ENCODE measurements around the gene MED15. TPM values are rescaled to one million over a fixed set of nuclear protein-coding genes. Genes with fewer than 3 reads are reported as not detected.

Gene MED15
- total and polyA plus RNA-seq, 4 donors, result 57.8 to 123 (median 69.1) TPM

DNA sequence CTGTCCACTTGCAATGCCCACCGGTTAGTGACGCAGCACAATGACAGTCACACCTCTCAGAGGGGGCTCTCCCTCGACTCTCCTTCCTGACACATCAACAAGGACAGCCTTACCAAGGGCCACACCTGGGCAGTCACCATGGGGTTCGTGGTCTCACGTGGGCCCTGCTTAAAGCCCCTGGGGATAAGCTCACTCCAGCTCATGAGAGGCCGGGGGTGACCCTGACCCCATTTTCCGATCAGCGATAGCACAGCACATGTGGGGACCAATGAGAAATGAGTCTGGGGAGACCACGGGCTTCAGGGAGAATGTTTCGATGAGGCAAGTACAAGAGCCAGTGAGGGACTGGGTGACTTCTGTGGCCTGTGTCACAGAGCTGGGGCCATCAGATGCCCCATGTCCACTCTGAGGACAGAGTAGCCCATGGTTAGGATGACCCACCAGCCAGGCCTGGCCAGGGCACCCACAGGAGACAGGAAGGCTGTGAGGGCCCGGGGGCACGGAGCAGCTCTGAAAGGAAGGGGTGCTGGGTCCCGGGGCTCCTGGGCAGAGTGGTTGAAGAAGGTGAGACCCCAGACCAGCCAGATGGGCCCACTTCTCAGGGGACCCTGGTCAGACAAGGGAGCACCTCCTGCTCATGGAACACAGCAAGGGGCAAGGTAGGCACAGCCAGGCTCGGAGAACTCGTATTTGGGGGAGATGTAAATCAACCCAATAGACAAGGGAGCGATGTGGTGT lies 128.8 kb downstream of the MED15 start:
- H3K27ac ChIP-seq (ENCODE audit: low read depth in 1 of 2, low read length in 1 of 2), result no peak overlapping the region
- ATAC-seq (ENCODE audit: insufficient read depth, low FRiP score) (no peak), DNase-seq (peak in 1 of 3 donors; percentile 6)
- peaks cover 0 to 5% (median 0%) of the 10 kb centered on the region in 5 donors for H3K4me1 ChIP-seq (ENCODE audit: control insufficient read depth in 5 of 5, insufficient read depth in 5 of 5, low read length in 5 of 5)
- TF ChIP-seq, protein P1, sequence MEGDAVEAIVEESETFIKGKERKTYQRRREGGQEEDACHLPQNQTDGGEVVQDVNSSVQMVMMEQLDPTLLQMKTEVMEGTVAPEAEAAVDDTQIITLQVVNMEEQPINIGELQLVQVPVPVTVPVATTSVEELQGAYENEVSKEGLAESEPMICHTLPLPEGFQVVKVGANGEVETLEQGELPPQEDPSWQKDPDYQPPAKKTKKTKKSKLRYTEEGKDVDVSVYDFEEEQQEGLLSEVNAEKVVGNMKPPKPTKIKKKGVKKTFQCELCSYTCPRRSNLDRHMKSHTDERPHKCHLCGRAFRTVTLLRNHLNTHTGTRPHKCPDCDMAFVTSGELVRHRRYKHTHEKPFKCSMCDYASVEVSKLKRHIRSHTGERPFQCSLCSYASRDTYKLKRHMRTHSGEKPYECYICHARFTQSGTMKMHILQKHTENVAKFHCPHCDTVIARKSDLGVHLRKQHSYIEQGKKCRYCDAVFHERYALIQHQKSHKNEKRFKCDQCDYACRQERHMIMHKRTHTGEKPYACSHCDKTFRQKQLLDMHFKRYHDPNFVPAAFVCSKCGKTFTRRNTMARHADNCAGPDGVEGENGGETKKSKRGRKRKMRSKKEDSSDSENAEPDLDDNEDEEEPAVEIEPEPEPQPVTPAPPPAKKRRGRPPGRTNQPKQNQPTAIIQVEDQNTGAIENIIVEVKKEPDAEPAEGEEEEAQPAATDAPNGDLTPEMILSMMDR (IDR thresholded peaks at IDR 0.05; ENCODE audit: control extremely low read depth, extremely low read depth), result no peak
- H3K9me3 ChIP-seq (ENCODE audit: control insufficient read depth in 4 of 4, insufficient read depth in 3 of 4, low read length in 3 of 4), result no peaks in the 10 kb centered on the region
- no peak overlapping the region for H3K9ac ChIP-seq (ENCODE audit: insufficient read depth in 1 of 2, low read length in 2 of 2)
- no peak overlapping the region for H3K4me3 ChIP-seq
- no peaks in the 10 kb centered on the region for H3K36me3 ChIP-seq (ENCODE audit: control insufficient read depth in 4 of 4, insufficient read depth in 4 of 4, low read length in 4 of 4)
- H3K27me3 ChIP-seq (ENCODE audit: control insufficient read depth in 3 of 3, insufficient read depth in 3 of 3, low read length in 2 of 3), result no peaks in the 10 kb centered on the region
- WGBS, 2 donors, result 88 to 91% methylated on average over 16 of the region's 16 CpGs

DNA sequence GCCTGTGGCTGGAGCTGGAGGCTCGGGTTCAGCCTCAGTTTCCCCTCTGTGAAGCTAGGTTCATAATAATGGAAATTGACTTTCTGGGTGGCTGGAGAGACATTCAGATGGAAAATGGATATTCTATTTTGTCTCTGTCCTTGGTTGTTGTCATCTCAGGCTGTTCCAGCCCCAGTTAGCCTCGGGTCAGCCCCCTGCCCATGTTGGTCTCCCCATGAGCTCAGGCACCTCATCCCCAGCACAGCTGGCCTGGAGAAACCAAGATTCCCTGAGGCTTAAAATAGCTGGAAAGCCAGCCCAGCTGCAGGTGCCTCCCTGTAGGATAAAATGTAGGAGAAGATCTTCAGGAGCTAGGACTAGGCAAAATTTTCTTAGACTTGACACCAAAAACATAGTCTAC lies 129.5 kb downstream of the MED15 start:
- Histone ChIP-seq H3K4me3 (no peak overlapping the region), H3K36me3 (ENCODE audit: control insufficient read depth in 4 of 4, insufficient read depth in 4 of 4, low read length in 4 of 4) (no peaks in the 10 kb centered on the region), H3K4me1 (ENCODE audit: control insufficient read depth in 5 of 5, insufficient read depth in 5 of 5, low read length in 5 of 5) (peaks cover 0 to 5% (median 0%) of the 10 kb centered on the region in 5 donors), H3K27ac (ENCODE audit: low read depth in 1 of 2, low read length in 1 of 2) (no peak overlapping the region), H3K27me3 (ENCODE audit: control insufficient read depth in 3 of 3, insufficient read depth in 3 of 3, low read length in 2 of 3) (no peaks in the 10 kb centered on the region), H3K9me3 (ENCODE audit: control insufficient read depth in 4 of 4, insufficient read depth in 3 of 4, low read length in 3 of 4) (no peaks in the 10 kb centered on the region), H3K9ac (ENCODE audit: insufficient read depth in 1 of 2, low read length in 2 of 2) (no peak overlapping the region)
- ATAC-seq (ENCODE audit: insufficient read depth, low FRiP score) (no peak), DNase-seq (peak in 1 of 3 donors; percentile 1)
- TF ChIP-seq, protein P1 (IDR thresholded peaks at IDR 0.05; ENCODE audit: control extremely low read depth, extremely low read depth), result no peak
- WGBS, 2 donors, result 86 to 91% methylated on average over 2 of the region's 2 CpGs

Small RNAs within 50 kb of the gene (small RNA-seq; reads per million reads assigned to genes)
- gene IGLL4P (ENCODE audit: low replicate concordance), result not detected
- gene RF00019 (ENCODE audit: low replicate concordance), result not detected
- not detected for gene RN7SL812P (ENCODE audit: low replicate concordance)
- gene RNY1P9 (ENCODE audit: low replicate concordance), result 0.77 reads per million, percentile 75 among the genes with 10 or more reads in this experiment

Other genes with a start within 250 kb of the MED15 start
- 1 to 10 TPM; 2.6 to 7.8 TPM for gene RTN4R, start 239.3 kb upstream of the MED15 start, total RNA-seq
- 1 to 10 TPM; 3.0 to 5.6 TPM for gene RTN4R, start 239.3 kb upstream of the MED15 start, polyA plus RNA-seq
- 10 to 100 TPM; 38.7 to 42.8 TPM for gene DGCR6L, start 187.6 kb upstream of the MED15 start, total RNA-seq
- 10 to 100 TPM; 42.3 to 86.0 TPM for gene DGCR6L, start 187.6 kb upstream of the MED15 start, polyA plus RNA-seq
- gene ZNF74, start 113.5 kb upstream of the MED15 start, total RNA-seq, result 10 to 100 TPM; 12.0 to 17.6 TPM
- gene ZNF74, start 113.5 kb upstream of the MED15 start, polyA plus RNA-seq, result 1 to 10 TPM; 4.1 to 5.2 TPM
- gene SCARF2, start 69.8 kb upstream of the MED15 start, total RNA-seq, result 10 to 100 TPM; 13.1 to 32.9 TPM
- 10 to 100 TPM in 1 of 2 donors, 1 to 10 TPM in 1; 4.7 to 19.6 TPM for gene SCARF2, start 69.8 kb upstream of the MED15 start, polyA plus RNA-seq
- gene KLHL22, start 11.8 kb upstream of the MED15 start, total RNA-seq, result 10 to 100 TPM; 20.8 to 28.3 TPM
- gene KLHL22, start 11.8 kb upstream of the MED15 start, polyA plus RNA-seq, result 10 to 100 TPM; 12.1 to 16.9 TPM